ENCODE measurements around the gene PROK1. TPM values are rescaled to one million over a fixed set of nuclear protein-coding genes. Genes with fewer than 3 reads are reported as not detected.

PROK1 gene
- polyA plus RNA-seq, 1 donor, result not detected

DNA sequence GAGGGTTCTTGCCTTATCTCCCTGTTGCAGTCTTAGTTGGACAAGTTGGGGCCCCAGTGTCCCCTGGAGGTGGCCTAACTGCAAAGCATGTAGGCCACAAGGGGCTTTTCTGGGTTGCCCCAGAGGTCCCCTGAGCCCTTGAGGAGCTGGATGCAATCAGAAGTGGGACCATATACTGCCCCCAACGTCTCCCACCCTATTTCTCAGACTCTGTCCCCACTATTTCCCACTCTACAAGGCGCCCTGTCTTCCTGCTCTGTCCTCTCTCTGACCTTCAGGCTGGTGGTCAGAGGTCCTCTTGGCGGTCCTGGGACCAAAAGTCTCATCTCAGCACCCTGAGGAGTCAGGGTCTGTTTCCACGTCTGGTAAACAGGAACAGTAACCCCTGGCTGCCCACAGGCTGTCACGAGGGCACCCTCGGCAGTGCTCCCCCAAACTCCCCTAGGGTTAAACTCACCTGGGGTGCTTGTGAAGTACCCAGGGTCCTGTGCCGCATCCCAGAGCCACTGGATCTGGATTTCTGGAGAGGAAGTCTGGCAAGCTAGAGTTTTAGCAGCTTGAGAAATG is 14.9 kb downstream of the PROK1 start:
- no peak for DNase-seq

DNA sequence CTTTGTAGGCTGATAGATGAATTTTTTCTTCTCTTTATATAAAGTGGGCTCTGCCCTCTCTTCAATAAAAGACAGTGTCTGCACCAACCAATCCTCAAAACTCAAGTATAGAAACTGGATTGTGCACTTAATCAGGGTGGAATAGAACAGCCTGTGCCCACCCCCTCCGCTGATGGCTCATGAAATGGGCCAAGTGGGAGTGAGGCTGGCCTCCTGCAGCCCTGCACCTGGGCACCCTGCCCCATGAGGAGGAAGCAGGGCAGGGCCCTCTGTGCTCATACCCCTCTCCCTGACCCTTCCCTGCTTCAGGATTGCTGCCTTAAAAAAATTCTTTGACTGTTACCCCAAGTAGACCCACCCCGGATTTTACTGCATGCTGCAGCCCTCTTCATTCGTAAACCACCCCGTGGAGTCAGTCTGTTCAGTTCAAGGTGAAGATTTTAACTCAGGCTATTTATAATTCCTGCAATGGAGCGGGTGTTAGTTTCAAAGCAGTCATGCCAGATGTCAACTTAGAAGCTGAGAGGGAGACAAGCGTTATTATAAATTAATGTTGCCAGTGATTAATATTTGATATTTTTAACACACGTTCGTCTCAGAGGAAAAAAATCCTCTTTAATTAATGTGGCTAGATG is 15.8 kb downstream of the PROK1 start:
- no peak for DNase-seq

DNA sequence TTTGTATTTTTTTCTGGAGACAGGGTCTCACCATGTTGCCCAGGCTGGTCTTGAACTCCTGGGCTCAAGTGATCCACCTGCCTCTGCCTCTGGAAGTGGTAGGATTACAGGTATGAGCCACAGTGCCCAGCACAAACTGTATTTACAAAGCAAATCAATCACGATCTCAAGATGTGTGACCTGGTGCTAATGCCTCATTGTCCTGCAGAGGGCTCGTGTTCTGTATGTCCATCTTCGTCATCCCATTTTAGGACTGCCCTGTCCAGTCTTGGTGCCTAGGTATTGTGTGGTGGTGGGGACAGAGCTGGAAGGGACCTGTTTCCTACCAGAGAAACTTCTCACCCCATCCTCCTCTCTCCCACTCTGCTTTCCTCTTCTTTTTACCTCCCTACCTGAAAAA is 20.2 kb downstream of the PROK1 start:
- DNase-seq, result no peak

DNA sequence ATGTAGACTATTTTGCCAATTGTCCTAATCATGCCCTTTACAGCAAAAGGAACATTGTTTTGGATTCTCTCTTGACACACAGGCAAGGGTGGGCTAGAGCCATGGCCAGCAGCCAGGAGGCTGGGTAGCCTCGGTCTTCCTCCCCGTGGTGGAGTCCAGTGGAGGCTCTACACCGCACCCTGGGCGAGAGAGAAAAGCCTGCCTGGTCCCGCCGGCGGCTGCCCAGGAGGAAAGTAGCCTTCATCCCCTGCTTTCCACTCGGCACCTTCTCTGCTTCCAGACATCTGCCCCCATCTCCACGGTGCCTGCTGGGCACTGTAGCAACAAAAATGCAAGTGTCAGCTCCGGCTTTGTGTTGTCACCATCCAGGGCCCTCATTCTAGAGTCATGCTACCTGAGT is 21.6 kb downstream of the PROK1 start:
- no peak for DNase-seq

DNA sequence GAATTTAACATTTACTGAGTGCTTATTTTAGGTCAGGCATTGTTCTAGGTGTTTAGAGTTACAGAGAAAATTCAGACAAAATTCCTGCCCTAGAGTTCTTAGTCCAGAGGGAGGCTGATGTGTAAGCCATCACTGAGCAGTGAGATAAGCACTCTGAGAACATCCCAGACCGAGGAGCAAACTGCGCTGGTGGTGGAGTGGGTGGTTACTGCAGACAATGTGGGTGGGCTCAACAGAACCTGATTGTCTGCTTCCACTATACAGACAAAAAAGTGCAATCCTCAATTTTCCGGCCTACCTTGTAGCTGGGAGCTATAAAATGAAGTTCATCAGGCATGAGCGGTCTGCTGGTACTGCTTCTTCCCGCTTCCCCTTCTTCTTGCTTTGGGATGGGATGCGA is 23.5 kb downstream of the PROK1 start:
- DNase-seq, result no peak

DNA sequence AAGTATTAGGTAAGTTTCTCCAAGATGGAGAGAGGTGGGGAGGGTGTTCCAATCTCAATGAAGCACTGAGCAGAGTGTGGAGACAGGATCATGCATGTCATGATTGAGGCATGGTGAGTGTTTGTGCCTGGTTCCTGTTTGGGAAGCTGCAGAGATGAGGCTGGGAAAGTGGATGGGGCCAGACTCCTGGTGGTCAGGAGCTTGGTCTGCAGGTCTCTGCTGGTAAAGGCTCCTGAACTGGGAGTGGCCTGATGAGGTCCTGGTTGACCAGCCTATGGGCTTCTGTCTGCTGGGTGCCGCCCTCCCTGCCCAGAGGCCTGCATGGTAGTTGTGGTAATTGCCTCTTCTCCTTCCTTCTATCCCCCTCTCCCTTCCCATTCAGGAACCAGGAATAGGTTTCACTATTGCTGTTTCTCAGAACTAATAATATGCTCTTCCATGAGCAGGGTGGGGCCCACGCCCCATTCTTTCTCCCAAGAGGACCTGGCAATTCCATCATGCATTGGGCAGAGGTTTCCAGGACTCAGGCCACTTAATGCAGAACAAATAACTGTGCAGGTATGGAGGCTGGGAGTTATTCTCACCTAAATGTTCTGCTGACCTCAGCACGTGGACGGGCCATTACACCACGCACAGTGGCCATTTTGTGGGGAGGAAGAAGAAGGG is 24.5 kb downstream of the PROK1 start:
- DNase-seq, result no peak

DNA sequence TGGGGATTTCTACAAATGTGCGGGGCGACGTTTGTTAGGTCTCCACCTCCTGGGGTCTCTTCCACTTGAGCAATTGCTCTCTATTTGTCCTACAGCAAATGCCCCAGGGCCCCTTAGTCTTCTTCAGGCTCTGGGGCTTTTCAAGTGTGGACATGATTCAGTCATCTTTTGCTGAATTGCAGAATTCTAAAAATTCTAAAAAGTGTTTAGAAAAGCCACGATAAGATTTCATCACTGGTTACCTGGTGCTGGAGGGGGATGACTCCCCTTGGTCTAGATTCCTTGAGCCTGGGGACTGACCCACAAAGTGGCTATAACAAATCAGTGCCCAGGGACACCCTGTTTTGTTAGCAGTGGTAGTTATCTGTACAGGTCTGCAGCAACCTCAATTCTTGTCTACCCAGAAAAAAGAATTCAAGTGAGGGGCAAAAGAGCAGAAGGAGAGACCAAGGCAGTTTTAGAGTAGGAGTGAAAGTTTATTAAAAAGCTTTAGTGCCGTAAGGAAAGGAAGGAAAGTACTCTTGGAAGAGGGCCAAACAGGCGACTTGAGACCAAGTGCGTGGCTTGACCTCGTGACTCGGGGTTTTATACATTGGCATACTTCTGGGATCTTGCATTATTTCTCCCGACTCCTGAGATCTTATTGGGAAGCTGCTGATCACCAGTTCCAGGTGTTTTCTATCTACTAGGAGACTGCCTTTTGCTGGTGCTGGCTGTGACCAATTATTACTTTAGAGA is 25.2 kb downstream of the PROK1 start:
- no peak for DNase-seq

DNA sequence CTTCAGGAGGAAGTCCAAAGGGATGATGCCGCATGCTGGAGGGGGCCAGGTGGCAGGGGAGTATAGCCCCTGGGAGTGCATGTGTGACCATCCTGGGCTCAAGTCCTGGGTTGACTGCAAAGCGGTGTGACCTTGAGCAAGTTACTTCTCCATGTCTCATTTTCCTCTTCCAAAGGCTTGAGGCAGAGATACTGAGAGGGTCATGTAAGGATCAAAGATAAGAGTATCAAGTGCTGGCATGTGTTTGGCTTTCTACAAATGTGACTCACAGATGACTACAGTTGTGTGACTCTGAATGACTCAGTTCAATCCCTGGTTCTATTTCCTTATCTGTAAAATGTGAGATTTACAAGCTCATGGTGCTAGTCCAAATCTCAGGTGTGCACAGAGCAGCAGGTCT is 26.1 kb downstream of the PROK1 start:
- no peak for DNase-seq

DNA sequence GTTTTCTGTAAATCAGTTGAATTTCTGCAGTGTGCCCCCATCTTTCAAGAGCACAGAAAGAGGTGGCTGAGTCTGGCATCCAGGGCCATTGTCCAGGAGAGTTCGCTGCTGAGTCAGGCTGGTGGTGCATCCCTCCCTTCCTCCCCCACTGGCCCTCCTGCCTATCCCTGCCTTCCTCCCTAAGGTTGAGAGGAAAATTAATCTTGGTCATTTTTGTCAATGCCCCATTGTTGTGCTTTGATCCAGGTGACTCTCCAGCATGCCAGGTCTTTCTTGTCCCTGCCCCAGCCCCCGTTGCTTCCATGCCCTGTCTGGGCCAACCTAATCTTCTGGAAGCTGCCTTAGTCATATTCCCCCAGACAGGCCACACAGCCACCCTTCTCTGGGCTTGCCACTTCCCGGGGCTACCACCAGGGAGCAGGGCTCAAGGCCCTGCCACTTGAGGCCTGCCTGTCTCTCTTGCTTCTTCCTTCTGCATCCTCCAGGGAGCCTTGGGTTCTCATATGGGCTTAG is 26.6 kb downstream of the PROK1 start:
- no peak for DNase-seq

DNA sequence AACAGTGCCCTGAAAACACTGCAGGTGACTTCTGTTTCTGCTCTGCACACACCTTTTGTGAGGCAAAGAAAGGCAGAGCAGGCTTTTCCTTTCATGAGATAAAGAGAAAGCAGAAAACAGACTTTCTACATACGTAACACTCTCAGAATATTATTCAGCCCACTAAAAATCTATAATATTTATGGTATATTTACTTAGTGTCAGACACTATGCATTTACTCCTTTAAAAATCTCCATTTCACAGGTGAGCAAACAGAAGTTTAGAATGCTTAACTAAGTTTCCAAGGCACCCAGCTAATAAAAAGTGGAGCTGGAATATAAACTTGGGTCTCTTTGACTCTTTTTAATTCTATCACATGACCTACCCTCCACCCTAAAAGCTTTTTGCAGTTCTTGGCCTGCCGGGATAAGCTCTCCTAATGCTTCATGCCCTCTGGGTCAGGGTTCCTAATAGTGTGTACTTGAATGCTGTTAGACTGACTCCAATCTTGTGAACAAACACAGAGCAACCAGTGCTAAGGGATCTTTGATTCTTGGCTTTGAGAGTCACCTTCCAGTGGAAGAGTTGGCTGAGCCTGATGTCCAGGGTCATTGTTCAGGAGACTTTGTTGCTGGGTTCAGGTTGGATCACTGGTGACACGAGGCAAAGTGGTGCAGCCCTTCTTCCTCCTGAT is 27.2 kb downstream of the PROK1 start:
- no peak for DNase-seq

DNA sequence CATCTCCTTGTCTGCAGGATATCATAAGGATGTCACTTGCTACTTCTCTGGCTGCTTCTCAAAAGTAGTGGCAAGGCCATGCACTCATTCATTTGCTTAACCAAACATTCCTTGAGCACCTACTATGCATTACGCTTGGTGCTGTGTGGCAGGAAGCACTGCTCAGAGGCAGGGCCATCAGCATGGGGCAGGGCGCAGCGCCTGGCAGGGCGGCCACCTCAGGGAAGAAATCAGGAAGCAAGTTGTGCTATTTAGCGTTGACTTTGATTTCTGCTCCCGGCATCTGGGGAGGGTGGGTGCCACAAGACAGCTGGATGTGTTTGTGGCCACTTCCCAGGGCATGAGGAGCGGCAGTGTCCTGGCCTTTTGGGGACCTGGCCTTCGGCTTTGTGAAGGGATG is 27.9 kb downstream of the PROK1 start:
- DNase-seq, result no peak

DNA sequence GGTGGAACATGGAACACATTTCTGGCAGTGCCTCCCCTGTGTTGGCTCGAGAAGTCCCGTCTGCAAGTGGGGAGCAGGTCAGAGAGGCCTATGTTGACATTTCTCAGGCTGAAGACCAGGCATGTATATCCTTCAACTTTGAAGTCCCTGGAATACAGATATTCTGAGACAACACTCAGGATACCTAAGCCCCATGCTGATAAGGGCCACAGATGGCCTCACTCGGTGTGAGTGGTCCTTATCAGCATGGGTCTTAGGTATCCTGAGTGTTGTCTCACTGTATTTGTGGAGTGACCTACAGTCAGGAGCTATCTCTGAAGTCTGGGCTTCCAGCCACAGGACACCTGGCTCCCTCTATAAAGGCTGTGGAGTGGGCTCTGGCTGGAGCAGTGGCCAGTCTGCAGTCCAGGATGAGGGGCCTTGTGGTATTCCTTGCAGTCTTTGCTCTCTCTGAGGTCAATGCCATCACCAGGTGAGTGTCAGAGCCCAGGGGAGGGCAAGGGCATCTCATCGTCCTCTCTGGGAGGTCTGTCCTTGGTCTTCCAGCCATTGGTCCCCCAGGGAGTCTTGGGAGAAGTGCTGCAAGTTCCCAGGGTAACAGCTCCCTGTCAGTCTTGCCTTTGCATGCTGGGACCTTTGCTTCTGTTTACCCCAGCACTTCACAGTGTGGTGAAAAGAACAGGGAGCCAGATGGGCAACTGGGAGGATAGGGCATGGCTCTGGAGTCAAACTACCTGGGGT is 29.6 kb downstream of the PROK1 start:
- no peak for DNase-seq

DNA sequence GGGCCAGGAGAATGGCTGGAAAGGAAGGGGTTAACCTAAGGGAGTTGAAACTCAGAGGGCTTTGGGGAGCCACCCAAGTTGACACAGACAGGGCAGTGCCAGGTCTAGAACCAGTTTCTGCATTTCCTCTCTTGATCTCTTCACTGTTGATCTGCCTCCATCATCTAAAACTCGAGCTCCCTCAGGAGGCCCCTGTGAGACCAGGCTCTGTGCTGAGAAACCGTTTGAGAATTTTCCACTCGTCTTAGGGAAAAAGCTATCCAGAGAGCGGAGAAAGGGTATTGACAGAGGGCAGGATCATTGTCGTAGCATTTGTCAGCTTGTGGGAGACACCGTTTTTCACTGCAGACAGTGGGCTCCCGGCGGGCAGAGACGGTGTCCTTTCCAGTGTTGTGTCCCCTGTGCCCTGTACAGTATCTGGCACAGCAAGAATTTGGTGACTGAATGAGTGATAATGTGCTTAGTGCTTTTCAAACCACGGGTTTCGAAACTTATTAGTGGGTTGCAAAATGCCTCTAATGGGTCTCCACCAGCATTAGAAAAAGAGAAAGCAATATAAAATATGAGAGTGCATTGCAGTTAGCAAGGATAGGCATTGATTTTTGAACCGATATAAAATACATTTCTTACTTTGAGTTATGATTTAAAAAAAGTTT is 31.1 kb downstream of the PROK1 start:
- DNase-seq, result no peak

DNA sequence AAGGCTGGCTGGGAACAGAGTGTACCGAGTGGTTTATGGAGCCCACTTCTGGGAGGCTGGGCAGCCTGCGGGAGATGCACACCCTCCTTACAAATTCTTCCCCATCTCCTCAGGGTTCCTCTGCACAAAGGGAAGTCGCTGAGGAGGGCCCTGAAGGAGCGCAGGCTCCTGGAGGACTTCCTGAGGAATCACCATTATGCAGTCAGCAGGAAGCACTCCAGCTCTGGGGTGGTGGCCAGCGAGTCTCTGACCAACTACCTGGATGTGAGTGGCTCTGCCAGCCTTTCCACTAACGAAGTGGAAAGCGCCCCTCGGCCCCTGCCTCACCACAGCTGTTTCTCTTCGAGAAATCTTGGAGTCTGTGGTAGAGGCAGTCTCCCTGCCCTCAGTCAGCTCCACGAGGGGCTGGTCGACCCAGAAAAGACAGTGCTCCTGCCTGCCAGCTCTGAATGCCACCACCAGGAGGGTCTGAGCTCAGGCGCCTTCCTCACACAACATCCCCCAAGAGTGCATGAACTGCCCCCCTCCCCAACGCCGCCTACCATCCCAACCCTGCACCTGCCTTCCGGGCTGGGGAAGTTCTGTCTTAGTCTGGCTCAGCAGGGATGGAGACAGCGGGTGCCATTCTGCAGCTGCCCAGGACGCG is 31.8 kb downstream of the PROK1 start:
- DNase-seq, result no peak

DNA sequence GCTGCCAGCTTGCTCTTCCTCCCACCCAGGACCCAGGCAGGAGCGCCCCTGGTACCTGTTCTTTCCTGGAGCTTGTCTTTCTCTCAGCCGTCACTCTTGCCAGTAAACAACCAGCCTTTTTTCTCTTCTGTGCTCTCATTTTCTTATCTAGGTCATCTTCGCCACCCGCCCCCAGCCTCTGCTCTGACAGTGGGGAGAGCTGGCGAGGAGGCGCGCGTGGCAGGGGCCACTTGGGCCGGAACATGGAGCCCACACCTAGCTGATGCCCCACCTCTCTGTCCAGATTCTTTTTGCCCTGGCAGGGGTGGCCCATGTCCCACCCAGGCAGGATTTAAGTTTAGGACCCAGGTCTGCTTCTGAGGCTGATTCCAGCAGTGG is 32.3 kb downstream of the PROK1 start:
- DNase-seq, result no peak

DNA sequence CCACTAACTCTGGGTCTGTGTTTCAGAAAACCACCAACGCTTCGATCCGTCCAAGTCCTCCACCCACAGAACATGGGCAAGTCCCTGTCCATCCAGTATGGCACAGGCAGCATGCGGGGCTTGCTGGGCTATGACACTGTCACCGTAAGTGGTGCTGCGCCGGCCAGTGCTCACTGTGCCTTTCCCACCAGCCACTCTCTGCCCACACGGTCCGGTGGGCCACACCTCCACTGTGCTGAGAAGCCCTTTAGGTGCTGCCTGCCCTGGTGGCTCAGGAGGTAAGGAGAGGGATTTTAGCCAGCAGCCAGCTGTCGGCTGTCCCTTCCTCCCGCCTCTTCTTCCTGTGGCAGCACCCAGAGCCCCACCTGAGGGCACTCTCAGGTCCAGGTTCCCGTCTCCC is 33.9 kb downstream of the PROK1 start:
- DNase-seq, result no peak

DNA sequence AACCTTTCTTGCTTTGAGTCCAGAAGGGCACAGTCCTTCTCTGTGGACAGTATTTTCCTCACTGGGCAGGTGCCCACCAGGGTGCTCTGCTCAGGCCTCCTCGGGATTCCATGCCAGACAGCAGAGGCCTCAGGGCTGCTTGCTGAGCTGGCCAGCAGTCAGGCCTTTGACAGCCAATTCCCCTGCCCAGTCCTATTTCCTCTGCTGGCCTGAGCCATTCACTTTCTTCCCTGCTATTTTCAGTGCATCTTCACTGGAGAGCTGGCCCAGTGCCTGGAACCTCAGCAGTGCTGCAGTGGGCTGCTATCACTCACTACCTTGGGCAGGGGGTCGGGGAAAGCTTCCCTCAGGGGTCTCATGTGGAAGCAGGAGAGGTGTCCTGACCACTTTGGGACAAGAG is 34.8 kb downstream of the PROK1 start:
- DNase-seq, result no peak

DNA sequence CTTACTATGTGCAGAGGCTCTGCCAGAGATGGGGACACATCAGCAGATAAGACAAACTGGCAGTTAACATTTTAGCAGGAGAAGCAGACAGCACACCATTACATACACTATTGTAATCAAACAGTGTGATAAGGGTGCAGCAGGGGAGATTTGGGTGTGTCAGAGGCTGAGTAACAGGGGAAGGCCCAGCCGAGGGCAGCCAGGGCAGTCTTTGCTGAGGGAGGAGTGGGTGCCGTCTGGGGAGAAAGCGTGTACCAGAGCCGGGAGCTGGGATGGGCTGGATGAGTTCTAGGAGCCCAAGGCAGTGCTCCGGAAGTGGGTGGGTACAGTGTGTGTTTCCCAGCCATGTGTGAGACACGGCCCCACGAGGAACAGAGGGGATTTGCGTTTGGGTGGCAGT is 36.8 kb downstream of the PROK1 start:
- DNase-seq, result no peak

DNA sequence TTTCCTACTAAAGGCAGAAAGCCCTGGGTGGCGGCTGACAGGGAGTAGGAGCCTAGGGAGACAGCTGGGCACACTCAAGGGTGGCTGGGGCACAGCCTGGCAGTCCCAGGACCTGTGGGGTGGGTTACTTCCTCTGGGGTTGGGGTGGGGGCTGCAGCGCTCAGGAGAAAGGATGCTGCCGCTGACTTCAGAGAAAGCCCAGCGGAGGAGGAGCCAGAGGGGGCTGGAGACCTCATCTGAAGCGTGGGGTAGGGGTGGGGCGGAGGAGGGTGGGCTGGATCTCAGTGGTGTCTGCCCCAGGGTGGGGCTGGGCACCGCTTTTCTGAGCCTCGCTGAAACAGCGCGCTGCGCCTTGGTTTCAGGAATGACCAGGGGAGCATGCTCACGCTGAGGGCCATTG is 37.2 kb downstream of the PROK1 start:
- DNase-seq, result no peak

DNA sequence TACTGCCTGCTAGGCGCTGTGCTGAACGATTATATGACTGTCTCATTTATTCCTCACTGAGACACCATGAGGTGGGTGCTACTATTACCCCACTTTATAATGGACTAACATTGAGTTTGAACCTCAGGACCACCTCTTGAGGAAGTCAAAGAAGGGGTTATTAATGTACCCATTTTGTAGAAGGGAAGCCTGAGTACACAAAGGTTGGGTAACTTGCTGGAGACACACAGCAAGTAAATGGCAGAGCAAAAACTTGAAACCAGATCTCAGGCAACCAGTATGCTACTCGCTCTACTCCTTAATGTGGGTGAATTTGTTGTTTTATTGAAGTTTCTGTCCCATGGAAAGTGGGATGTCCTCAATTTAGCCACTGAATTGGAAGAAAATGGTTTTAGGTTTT is 37.9 kb downstream of the PROK1 start:
- DNase-seq, result no peak

DNA sequence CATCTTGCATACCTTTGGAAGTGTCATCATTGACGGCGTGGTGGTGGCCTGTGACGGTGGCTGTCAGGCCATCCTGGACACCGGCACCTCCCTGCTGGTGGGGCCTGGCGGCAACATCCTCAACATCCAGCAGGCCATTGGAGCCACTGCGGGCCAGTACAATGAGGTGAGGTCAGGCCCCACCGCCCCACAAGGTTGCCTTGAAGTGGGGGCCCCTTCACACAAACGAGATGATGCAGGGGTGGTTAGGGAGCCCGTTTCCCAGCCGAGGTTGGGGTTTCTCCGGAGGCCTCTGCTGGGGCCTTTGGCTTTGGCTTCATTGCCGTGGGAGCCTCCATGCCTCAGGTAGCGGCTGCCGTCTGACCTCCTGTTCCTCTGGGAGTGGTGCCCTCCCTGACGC is 38.5 kb downstream of the PROK1 start:
- no peak for DNase-seq

All from hindlimb muscle (tissue), 1 donor.